IMR-90 (cell line): Measurements from ENCODE around the gene NME7. TPM values are rescaled to one million over a fixed set of nuclear protein-coding genes. Genes with fewer than 3 reads are reported as not detected.

ENCODE experiments used
- ATAC-seq: fragments of 200-7000 bp; cut with Tn5 transposase; 2 replicates; pipeline ENCODE4 v1.9.1; 2020; ENCODE audit warnings: low read depth, mild to moderate bottlenecking, moderate library complexity
- BruUV-seq: library from RNA; stranded (reverse); fragments of 400-500 nt; replicated peaks from 2 replicates; lab custom pipeline; 2021; lab: Mats Ljungman, UMichigan
- CTCF ChIA-PET: fragments of 300-600 bp; formaldehyde crosslinking; extraction: SDS; loops from one replicate; lab custom pipeline; 2021; ENCODE audit warnings: antibody characterized with exemption; lab: Yijun Ruan, JAX
- POLR2A ChIA-PET: fragments of 300-600 bp; sonication (Branson Sonifier 250); formaldehyde crosslinking; loops from one replicate; lab custom pipeline; 2022; ENCODE audit warnings: antibody characterized with exemption; ENCODE audit not compliant: unreplicated experiment; lab: Charles Lee
- DNase-seq: peaks from one replicate; pipeline ENCODE4 v3.0.0; 2013
- H2AFZ ChIP-seq: replicated peaks from 2 replicates; pipeline ENCODE3; 2013; ENCODE audit warnings: low read length, mild to moderate bottlenecking; ENCODE audit not compliant: poor library complexity
- H2AK5ac ChIP-seq: 2 replicates; pipeline ENCODE4 v1.6.1; 2013; ENCODE audit warnings: low read depth, low read length, inconsistent platforms
- H2AK9ac ChIP-seq: replicated peaks from 2 replicates; pipeline ENCODE3; 2013; ENCODE audit warnings: mild to moderate bottlenecking, low read depth, low read length, moderate library complexity; ENCODE audit not compliant: poor library complexity
- H2BK120ac ChIP-seq: 2 replicates; pipeline ENCODE4 v1.6.1; 2013; ENCODE audit warnings: low read depth, low read length, inconsistent platforms
- H2BK15ac ChIP-seq: 3 replicates; pipeline ENCODE4 v1.6.1; 2013; ENCODE audit warnings: low read depth, low read length, inconsistent platforms
- H2BK20ac ChIP-seq: 2 replicates; pipeline ENCODE4 v1.6.1; 2013; ENCODE audit warnings: low read depth, mild to moderate bottlenecking, inconsistent platforms, low read length, moderate library complexity
- H2BK5ac ChIP-seq: 2 replicates; pipeline ENCODE4 v1.6.1; 2013; ENCODE audit warnings: mild to moderate bottlenecking, low read depth, low read length, inconsistent platforms; ENCODE audit not compliant: poor library complexity, severe bottlenecking
- H3K14ac ChIP-seq: replicated peaks from 2 replicates; pipeline ENCODE4 v1.6.1; 2013; ENCODE audit warnings: low read depth, low read length, inconsistent platforms
- H3K18ac ChIP-seq: 2 replicates; pipeline ENCODE4 v1.6.1; 2013; ENCODE audit warnings: low read depth, low read length, control low read depth
- H3K23ac ChIP-seq: 2 replicates; pipeline ENCODE4 v1.6.1; 2013; ENCODE audit warnings: low read depth, low read length, inconsistent platforms
- H3K27ac ChIP-seq: 2 replicates; pipeline ENCODE4 v1.5.1; 2013; ENCODE audit warnings: mild to moderate bottlenecking, control low read depth, low read length; ENCODE audit not compliant: insufficient read depth
- H3K27me3 ChIP-seq: 2 replicates; pipeline ENCODE4 v1.6.1; 2013; ENCODE audit warnings: low read length; ENCODE audit not compliant: control insufficient read depth, insufficient read depth
- H3K36me3 ChIP-seq: 2 replicates; pipeline ENCODE4 v1.6.1; 2013; ENCODE audit warnings: low read length, mixed read lengths; ENCODE audit not compliant: control insufficient read depth, insufficient read depth
- H3K4ac ChIP-seq: 2 replicates; pipeline ENCODE4 v1.6.1; 2013; ENCODE audit warnings: low read depth, low read length, inconsistent platforms
- H3K4me1 ChIP-seq: 2 replicates; pipeline ENCODE4 v1.6.1; 2013; ENCODE audit warnings: low read length, mixed read lengths; ENCODE audit not compliant: control insufficient read depth, insufficient read depth
- H3K4me2 ChIP-seq: 2 replicates; pipeline ENCODE4 v1.6.1; 2013; ENCODE audit warnings: low read depth, mild to moderate bottlenecking, control low read depth, low read length, moderate library complexity
- H3K4me3 ChIP-seq: 2 replicates; pipeline ENCODE4 v1.5.1; 2013; ENCODE audit warnings: low read depth, mild to moderate bottlenecking, control low read depth, low read length, moderate library complexity; ENCODE audit not compliant: insufficient read depth
- H3K56ac ChIP-seq: 2 replicates; pipeline ENCODE4 v1.6.1; 2013; ENCODE audit warnings: low read length, inconsistent platforms; ENCODE audit not compliant: insufficient read depth; ENCODE audit errors: extremely low read depth
- H3K79me1 ChIP-seq, 2 experiments: 2 replicates each; pipeline ENCODE4 v1.6.1; 2013; ENCODE audit warnings: low read length in 2 of 2, inconsistent platforms in 1 of 2, low read depth in 1 of 2
- H3K9ac ChIP-seq: 2 replicates; pipeline ENCODE4 v1.6.1; 2013; ENCODE audit warnings: low read depth, low read length, control low read depth
- H3K9me1 ChIP-seq: 2 replicates; pipeline ENCODE4 v1.6.1; 2013; ENCODE audit warnings: low read length, inconsistent platforms; ENCODE audit not compliant: insufficient read depth
- H3K9me3 ChIP-seq: 2 replicates; pipeline ENCODE4 v1.6.1; 2013; ENCODE audit warnings: low read length; ENCODE audit not compliant: control insufficient read depth, insufficient read depth
- H4K20me1 ChIP-seq: 2 replicates; pipeline ENCODE4 v1.6.1; 2013; ENCODE audit warnings: low read length, inconsistent platforms; ENCODE audit not compliant: insufficient read depth
- H4K5ac ChIP-seq: 2 replicates; pipeline ENCODE4 v1.6.1; 2013; ENCODE audit warnings: mild to moderate bottlenecking, low read depth, low read length, control low read depth
- H4K8ac ChIP-seq, 2 experiments: 2 replicates each; pipeline ENCODE4 v1.6.1; 2013; ENCODE audit warnings: low read depth in 2 of 2, low read length in 2 of 2, control low read depth in 1 of 2, inconsistent platforms in 1 of 2
- H4K91ac ChIP-seq: 2 replicates; pipeline ENCODE4 v1.6.1; 2013; ENCODE audit warnings: low read depth, low read length, inconsistent platforms; ENCODE audit not compliant: insufficient read depth
- BHLHE40 ChIP-seq: fragments of 150-350 bp; IDR thresholded peaks from 2 replicates; pipeline ENCODE4 v1.6.1; 2016; ENCODE audit warnings: mild to moderate bottlenecking, low read depth, low read length
- RAD21 ChIP-seq: IDR thresholded peaks from 2 replicates; pipeline ENCODE4 v1.6.1; 2012; ENCODE audit warnings: low read length, improper control_type of control experiment
- USF2 ChIP-seq: fragments of 150-350 bp; IDR thresholded peaks from 2 replicates; pipeline ENCODE4 v1.6.1; 2017; ENCODE audit warnings: mild to moderate bottlenecking, antibody characterized with exemption, low read length, low read depth
- WGBS, 2 experiments: methylation state at CpG; one replicate each; pipeline versions ENCODE4 v1.1.5 to v1.1.7; 2013; ENCODE audit warnings: missing lambda C conversion rate in 2 of 2; ENCODE audit not compliant: insufficient read length in 1 of 2; ENCODE audit errors: extremely low coverage in 2 of 2; 5-methylcytosine and 5-hydroxymethylcytosine counted together
- dilution Hi-C: fragments of 300-500 bp; cut with HindIII; formaldehyde crosslinking; loops from one replicate; pipeline ENCODE4 v1.14.3; 2018; ENCODE audit warnings: low sequenced_read_pairs; ENCODE audit not compliant: unreplicated experiment
- in situ Hi-C: fragments of 300-500 bp; cut with MboI; formaldehyde crosslinking; loops from 3 replicates; pipeline ENCODE4 v1.14.3; 2019; ENCODE audit warnings: low sequenced_read_pairs, inconsistent platforms, mixed read lengths
- intact Hi-C: fragments of 100-400 bp; cut with micrococcal nuclease; formaldehyde crosslinking; loops from 2 replicates; pipeline ENCODE4 v1.10.0; 2022
- polyA plus RNA-seq, 3 experiments: library from polyadenylated mRNA; depleted of rRNA; stranded (reverse); fragments of >200 nt; gene quantifications; 2 replicates each; pipeline ENCODE4 v1.2.3, GENCODE V29; 2012; ENCODE audit warnings: low replicate concordance in 1 of 3
- total RNA-seq: library from RNA; depleted of rRNA; stranded (reverse); fragments of >200 nt; gene quantifications from 2 replicates; pipeline ENCODE4 v1.2.3, GENCODE V29; 2012

Gene NME7
- total and polyA plus RNA-seq, 2 of the 4 experiments (the other 2 are of a cell fraction) = 18.3 to 22.4 TPM

GRCh38 chr1:169295425-169295824 is 72.2 kb downstream of the NME7 start:
- no TSS peak for BruUV-seq
- no peaks in the 10 kb centered on the region for H3K4me1 ChIP-seq
- H3K4me3 ChIP-seq = no peak overlapping the region
- no peak overlapping the region for H3K56ac ChIP-seq
- H2AFZ ChIP-seq = no peak overlapping the region
- no peaks in the 10 kb centered on the region for H4K20me1 ChIP-seq
- TF ChIP-seq BHLHE40 (no peak), USF2 (no peak), RAD21 (no peak)
- H2AK5ac ChIP-seq = no peak overlapping the region
- no peak overlapping the region for H3K14ac ChIP-seq
- 80% methylated on average over 1 of the region's 1 CpG; no CpG with 5 or more reads in 1 of the 2 experiments for WGBS, 2 experiments
- no peak overlapping the region for H3K9ac ChIP-seq
- H3K27ac ChIP-seq = no peak overlapping the region
- H3K27me3 ChIP-seq = no peaks in the 10 kb centered on the region
- H3K18ac ChIP-seq = no peak overlapping the region
- H2BK20ac ChIP-seq = no peak overlapping the region
- H3K79me1 ChIP-seq = no peaks in the 10 kb centered on the region; a peak in 1 of 4 replicates
- no peak overlapping the region for H3K4me2 ChIP-seq
- H2BK120ac ChIP-seq = no peak overlapping the region
- in situ Hi-C loops = no loop called here
- no peak overlapping the region for H3K23ac ChIP-seq
- H4K91ac ChIP-seq = no peak overlapping the region
- no peak overlapping the region for H2BK15ac ChIP-seq
- H4K5ac ChIP-seq = no peak overlapping the region
- dilution Hi-C loops = no loop called here
- no peaks in the 10 kb centered on the region for H3K9me3 ChIP-seq
- ChIA-PET CTCF (no interaction called here), POLR2A (no interaction called here)
- H2AK9ac ChIP-seq = no peak overlapping the region
- no peaks in the 10 kb centered on the region for H3K36me3 ChIP-seq
- ATAC-seq = no peak
- intact Hi-C loops = no loop called here
- no peak overlapping the region for H2BK5ac ChIP-seq
- H3K9me1 ChIP-seq = no peaks in the 10 kb centered on the region
- H3K4ac ChIP-seq = no peak overlapping the region
- no peak for DNase-seq
- H4K8ac ChIP-seq = no peak overlapping the region
